ENCODE data around the gene SART3.
"Not testable (repeated sequence)": the region's sequence is repeated elsewhere in the genome, so short reads cannot be mapped to it uniquely, and the experiment has no call there.

SART3 gene

GRCh38 chr12:108581311-108582227, 20.6 kb upstream of the SART3 start:
- DNase-seq, result no peak

GRCh38 chr12:108580531-108580930, 19.6 kb upstream of the SART3 start:
- no peak for DNase-seq

GRCh38 chr12:108578813-108579212, 17.8 kb upstream of the SART3 start:
- no peak for DNase-seq

- DNase-seq, result no peak
These were observed 17.3 kb upstream of the SART3 start for GRCh38 chr12:108578264-108578663.

GRCh38 chr12:108577458-108577857, 16.5 kb upstream of the SART3 start:
- DNase-seq, result no peak

- DNase-seq, result no peak
These were observed 15.8 kb upstream of the SART3 start for GRCh38 chr12:108576660-108577234.

GRCh38 chr12:108575199-108575912, 14.4 kb upstream of the SART3 start:
- peak; percentile 27 for DNase-seq

- not testable (repeated sequence) for DNase-seq
These were observed 13.3 kb upstream of the SART3 start for GRCh38 chr12:108574276-108574675.

GRCh38 chr12:108573317-108573716, 12.3 kb upstream of the SART3 start:
- no peak for DNase-seq

- DNase-seq, result no peak
These were observed 11.3 kb upstream of the SART3 start for GRCh38 chr12:108572166-108572790.

- DNase-seq, result no peak
These were observed 10.7 kb upstream of the SART3 start for GRCh38 chr12:108571609-108572165.

- no peak for DNase-seq
These were observed 10.0 kb upstream of the SART3 start for GRCh38 chr12:108570743-108571608.

GRCh38 chr12:108568338-108569154, 7.6 kb upstream of the SART3 start:
- DNase-seq, result peak; percentile 76

GRCh38 chr12:108567406-108568337, 6.7 kb upstream of the SART3 start:
- DNase-seq, result no peak

GRCh38 chr12:108566452-108566851, 5.5 kb upstream of the SART3 start:
- DNase-seq, result no peak

GRCh38 chr12:108565976-108566375, 5.0 kb upstream of the SART3 start:
- DNase-seq, result peak; percentile 83

GRCh38 chr12:108565146-108565545, 4.2 kb upstream of the SART3 start:
- no peak for DNase-seq

- DNase-seq, result no peak
These were observed 3.8 kb upstream of the SART3 start for GRCh38 chr12:108564724-108565123.

- no peak for DNase-seq
These were observed 2.8 kb upstream of the SART3 start for GRCh38 chr12:108563804-108564151.
